Ovary (tissue), 3 donors: ENCODE data around the gene SLC4A8.

ENCODE experiments used
- EP300 ChIP-seq: sonication (generic); formaldehyde crosslinking; IDR thresholded peaks from one replicate; pipeline ENCODE4 v1.6.1; 2017; ENCODE audit warnings: antibody characterized with exemption
- POLR2A ChIP-seq: fragments of 450-650 bp; IDR thresholded peaks from one replicate; pipeline ENCODE4 v1.6.1; 2017; ENCODE audit warnings: antibody characterized with exemption, mild to moderate bottlenecking, moderate library complexity
- TF ChIP-seq, protein P1 (sequence below), 3 donors: fragments of 450-650 bp in 2 of 3; fragments of 200-600 bp in 1 of 3; IDR thresholded peaks; one replicate each; pipeline versions ENCODE4 v1.5.1 to v1.8.0; 2016 to 2022; ENCODE audit warnings: antibody characterized with exemption in 3 of 3, mild to moderate bottlenecking in 1 of 3
- donor health status: DM: no; HTN: no; CAD: no.

DNA sequence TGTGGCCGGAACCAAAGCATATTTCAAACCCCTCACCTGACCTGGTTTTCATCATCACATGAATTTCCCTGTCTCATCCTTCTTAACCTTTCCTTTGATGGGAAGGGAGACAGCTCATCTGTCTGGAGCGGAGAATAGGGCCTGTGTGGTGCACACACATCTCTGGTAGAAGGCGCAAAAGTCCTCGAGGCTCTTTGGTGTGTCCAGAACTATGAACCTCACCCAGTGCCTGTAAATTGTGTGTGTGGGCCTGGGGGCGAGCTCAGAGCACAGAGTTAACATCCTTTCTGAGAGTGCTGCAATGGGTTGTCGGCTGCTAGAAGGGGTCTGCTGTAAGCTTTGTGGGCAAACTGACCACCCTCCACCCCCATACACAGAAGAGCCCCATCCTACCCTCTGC is 34.2 kb upstream of the SLC4A8 start:
- TF ChIP-seq, protein P1, sequence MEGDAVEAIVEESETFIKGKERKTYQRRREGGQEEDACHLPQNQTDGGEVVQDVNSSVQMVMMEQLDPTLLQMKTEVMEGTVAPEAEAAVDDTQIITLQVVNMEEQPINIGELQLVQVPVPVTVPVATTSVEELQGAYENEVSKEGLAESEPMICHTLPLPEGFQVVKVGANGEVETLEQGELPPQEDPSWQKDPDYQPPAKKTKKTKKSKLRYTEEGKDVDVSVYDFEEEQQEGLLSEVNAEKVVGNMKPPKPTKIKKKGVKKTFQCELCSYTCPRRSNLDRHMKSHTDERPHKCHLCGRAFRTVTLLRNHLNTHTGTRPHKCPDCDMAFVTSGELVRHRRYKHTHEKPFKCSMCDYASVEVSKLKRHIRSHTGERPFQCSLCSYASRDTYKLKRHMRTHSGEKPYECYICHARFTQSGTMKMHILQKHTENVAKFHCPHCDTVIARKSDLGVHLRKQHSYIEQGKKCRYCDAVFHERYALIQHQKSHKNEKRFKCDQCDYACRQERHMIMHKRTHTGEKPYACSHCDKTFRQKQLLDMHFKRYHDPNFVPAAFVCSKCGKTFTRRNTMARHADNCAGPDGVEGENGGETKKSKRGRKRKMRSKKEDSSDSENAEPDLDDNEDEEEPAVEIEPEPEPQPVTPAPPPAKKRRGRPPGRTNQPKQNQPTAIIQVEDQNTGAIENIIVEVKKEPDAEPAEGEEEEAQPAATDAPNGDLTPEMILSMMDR (IDR thresholded peaks at IDR 0.05) = no peak
- no peak for TF ChIP-seq POLR2A
- TF ChIP-seq EP300 = no peak
